GM23248 (cell line): ENCODE results near the gene ATOH7. TPM values are rescaled to one million over a fixed set of nuclear protein-coding genes. Genes with fewer than 3 reads are reported as not detected.
A peak's percentile ranks its signal among the peaks of the same experiment; 100 is the strongest.

Experiments
- DNase-seq: peaks from one replicate; pipeline ENCODE4 v3.0.0-alpha.2; 2015
- H2AFZ ChIP-seq: fragments of 200-600 bp; sonication (generic); 2 replicates; pipeline ENCODE4 v1.6.1; 2016; ENCODE audit warnings: antibody characterized with exemption
- H3F3A ChIP-seq: fragments of 200-600 bp; sonication (generic); 2 replicates; pipeline ENCODE4 v1.6.1; 2016; ENCODE audit warnings: mild to moderate bottlenecking, antibody characterized with exemption, mixed run types; ENCODE audit not compliant: insufficient read depth
- H3K27ac ChIP-seq: fragments of 200-600 bp; sonication (generic); 2 replicates; pipeline ENCODE4 v1.5.1; 2016; ENCODE audit warnings: mild to moderate bottlenecking
- H3K27me3 ChIP-seq: fragments of 200-600 bp; sonication (generic); replicated peaks from 2 replicates; pipeline ENCODE4 v1.6.1; 2016; ENCODE audit warnings: mild to moderate bottlenecking; ENCODE audit not compliant: insufficient read depth
- H3K36me3 ChIP-seq: fragments of 200-600 bp; sonication (generic); 2 replicates; pipeline ENCODE4 v1.6.1; 2016; ENCODE audit warnings: low read depth, mild to moderate bottlenecking
- H3K4me1 ChIP-seq: fragments of 200-600 bp; sonication (generic); 2 replicates; pipeline ENCODE4 v1.6.1; 2016; ENCODE audit warnings: mild to moderate bottlenecking; ENCODE audit not compliant: insufficient read depth
- H3K4me2 ChIP-seq: fragments of 200-600 bp; sonication (generic); one replicate; pipeline ENCODE4 v1.6.1; 2016; ENCODE audit warnings: mild to moderate bottlenecking; ENCODE audit not compliant: unreplicated experiment
- H3K4me3 ChIP-seq: fragments of 200-600 bp; sonication (generic); 2 replicates; pipeline ENCODE4 v1.5.1; 2016; ENCODE audit warnings: mild to moderate bottlenecking
- H3K79me2 ChIP-seq: fragments of 200-600 bp; sonication (generic); 2 replicates; pipeline ENCODE4 v1.6.1; 2016; ENCODE audit warnings: mild to moderate bottlenecking; ENCODE audit not compliant: insufficient read depth
- H3K9ac ChIP-seq: fragments of 200-600 bp; sonication (generic); 2 replicates; pipeline ENCODE4 v1.6.1; 2016; ENCODE audit warnings: mild to moderate bottlenecking
- H3K9me2 ChIP-seq: fragments of 200-600 bp; sonication (generic); 2 replicates; pipeline ENCODE4 v1.6.1; 2016; ENCODE audit warnings: mixed run types, mild to moderate bottlenecking, moderate library complexity; ENCODE audit not compliant: insufficient read depth
- H3K9me3 ChIP-seq: fragments of 200-600 bp; sonication (generic); one replicate; pipeline ENCODE4 v1.6.1; 2017; ENCODE audit warnings: low read depth
- H4K20me1 ChIP-seq: fragments of 200-600 bp; sonication (generic); 2 replicates; pipeline ENCODE4 v1.6.0; 2016; ENCODE audit not compliant: insufficient read depth
- EZH2 ChIP-seq: fragments of 200-600 bp; sonication (generic); IDR thresholded peaks from 2 replicates; pipeline ENCODE4 v1.6.1; 2018; ENCODE audit warnings: antibody characterized with exemption, mild to moderate bottlenecking; ENCODE audit not compliant: insufficient read depth, poor library complexity, severe bottlenecking
- EZH2phosphoT487 ChIP-seq: fragments of 200-600 bp; sonication (generic); IDR thresholded peaks from 2 replicates; pipeline ENCODE4 v1.6.1; 2018; ENCODE audit warnings: antibody characterized with exemption, moderate library complexity, mild to moderate bottlenecking, low read depth; ENCODE audit not compliant: insufficient read depth
- WGBS, 2 experiments: methylation state at CpG; one replicate each; pipeline ENCODE4 v1.1.6; 2015 to 2017; ENCODE audit warnings: low lambda C conversion rate in 2 of 2, low coverage in 1 of 2; ENCODE audit errors: missing lambda C conversion rate in 2 of 2; 5-methylcytosine and 5-hydroxymethylcytosine counted together
- in situ Hi-C: fragments of 300-500 bp; cut with MboI; formaldehyde crosslinking; loops from 2 replicates; pipeline ENCODE4 v1.15.0; 2020
- polyA plus RNA-seq: library from polyadenylated mRNA; unstranded; fragments of >200 nt; fragmentation: Nextera tagmentation; extraction: Ambion mirVana; gene quantifications from 2 replicates; pipeline ENCODE4 v1.2.1, GENCODE V29; 2016
- total RNA-seq: library from RNA; depleted of rRNA; stranded (reverse); fragments of >200 nt; shearing (Covaris generic); gene quantifications from 2 replicates; pipeline ENCODE4 v1.2.3, GENCODE V29; 2014

ATOH7 gene
- total and polyA plus RNA-seq, 2 experiments from 2014 or later, result not detected

- peaks cover 4% of the 10 kb centered on the region; the same call in 1 of the 2 replicates for H3K4me1 ChIP-seq
- no peaks in the 10 kb centered on the region for H3K9me2 ChIP-seq
- DNase-seq, result peak; percentile 61
- no peaks in the 10 kb centered on the region for H3K79me2 ChIP-seq
- H3K9me3 ChIP-seq, result no peaks in the 10 kb centered on the region
- H3K4me3 ChIP-seq, result no peak overlapping the region
- H3F3A ChIP-seq, result 0 out of 2 replicates have a peak, but pooled peaks cover 21% of the 10 kb centered on the region
- in situ Hi-C loops, result loop anchor here (10.0 kb wide), 1 partner anchor 92 kb away; no protein-coding TSS in a partner anchor
- WGBS, 2 experiments, result 58 to 62% methylated on average over 8 of the region's 8 CpGs
- no peak overlapping the region for H3K27ac ChIP-seq
- H4K20me1 ChIP-seq, result no peaks in the 10 kb centered on the region
- no peaks in the 10 kb centered on the region for H3K27me3 ChIP-seq
- H2AFZ ChIP-seq, result peak overlapping the region; percentile 30
- no peaks in the 10 kb centered on the region for H3K36me3 ChIP-seq
- H3K4me2 ChIP-seq, result no peak overlapping the region
- TF ChIP-seq EZH2phosphoT487, result no peak
- TF ChIP-seq EZH2, result no peak
- no peak overlapping the region for H3K9ac ChIP-seq
Measured at GRCh38 chr10:68212721-68213352, 19.1 kb downstream of the ATOH7 start.

GRCh38 chr10:68211669-68212068 is 20.2 kb downstream of the ATOH7 start:
- H3K9me3 ChIP-seq, result no peaks in the 10 kb centered on the region
- WGBS, 2 experiments, result 32 to 46% methylated on average over 1 of the region's 1 CpG
- no peaks in the 10 kb centered on the region for H3K79me2 ChIP-seq
- in situ Hi-C loops, result loop anchor here (10.0 kb wide), 1 partner anchor 93 kb away; no protein-coding TSS in a partner anchor
- 0 out of 2 replicates have a peak, but pooled peaks cover 21% of the 10 kb centered on the region for H3F3A ChIP-seq
- H3K4me2 ChIP-seq, result no peak overlapping the region
- no peaks in the 10 kb centered on the region for H4K20me1 ChIP-seq
- H3K27ac ChIP-seq, result no peak overlapping the region
- no peak for TF ChIP-seq EZH2
- H3K4me1 ChIP-seq, result peaks cover 4% of the 10 kb centered on the region; the same call in 1 of the 2 replicates
- H3K4me3 ChIP-seq, result no peak overlapping the region
- no peak overlapping the region for H2AFZ ChIP-seq
- H3K9me2 ChIP-seq, result no peaks in the 10 kb centered on the region
- no peak for DNase-seq
- H3K36me3 ChIP-seq, result no peaks in the 10 kb centered on the region
- H3K27me3 ChIP-seq, result no peaks in the 10 kb centered on the region
- no peak overlapping the region for H3K9ac ChIP-seq

GRCh38 chr10:68208424-68209042 is 23.4 kb downstream of the ATOH7 start:
- Histone ChIP-seq H3K27ac (peak overlapping the region; percentile 5; the same call in 1 of the 2 replicates), H2AFZ (peak overlapping the region; percentile 70), H3K79me2 (no peaks in the 10 kb centered on the region), H3K4me1 (peaks cover 4% of the 10 kb centered on the region; the same call in 1 of the 2 replicates), H3K4me2 (no peak overlapping the region), H3K27me3 (no peaks in the 10 kb centered on the region), H3K36me3 (no peaks in the 10 kb centered on the region), H3K4me3 (no peak overlapping the region), H3F3A (0 out of 2 replicates have a peak, but pooled peaks cover 26% of the 10 kb centered on the region), H3K9ac (0 out of 2 replicates have a peak overlapping the region, but pooled peaks have one; percentile 31), H4K20me1 (no peaks in the 10 kb centered on the region), H3K9me3 (no peaks in the 10 kb centered on the region), H3K9me2 (no peaks in the 10 kb centered on the region)
- 45% methylated on average over 10 of the region's 10 CpGs for WGBS, 2 experiments
- TF ChIP-seq EZH2, result no peak
- no peak for TF ChIP-seq EZH2phosphoT487
- DNase-seq, result peak; percentile 81
- in situ Hi-C loops, result loop anchor here (5.0 kb wide), 1 partner anchor 131 kb away; the partner anchor contains the start of gene HERC4

- no peaks in the 10 kb centered on the region for H4K20me1 ChIP-seq
- H3F3A ChIP-seq, result peaks cover 39% of the 10 kb centered on the region
- peaks cover 17% of the 10 kb centered on the region; the same call in 1 of the 2 replicates for H3K36me3 ChIP-seq
- H3K9me3 ChIP-seq, result no peaks in the 10 kb centered on the region
- no peaks in the 10 kb centered on the region for H3K27me3 ChIP-seq
- peak overlapping the region; percentile 34 for H3K9ac ChIP-seq
- in situ Hi-C loops, result no loop called here
- H3K4me2 ChIP-seq, result peak overlapping the region; percentile 63
- peak overlapping the region; percentile 47 for H3K4me3 ChIP-seq
- H3K4me1 ChIP-seq, result peaks cover 11% of the 10 kb centered on the region
- H2AFZ ChIP-seq, result peak overlapping the region; percentile 21; the same call in 1 of the 2 replicates
- H3K27ac ChIP-seq, result peak overlapping the region; percentile 65
- WGBS, 2 experiments, result 3 to 4% methylated on average over 5 of the region's 5 CpGs
- no peaks in the 10 kb centered on the region for H3K9me2 ChIP-seq
- TF ChIP-seq EZH2 (no peak), EZH2phosphoT487 (no peak)
- no peaks in the 10 kb centered on the region for H3K79me2 ChIP-seq
- DNase-seq, result peak; percentile 94
Measured at GRCh38 chr10:68202960-68203353, 29.0 kb downstream of the ATOH7 start.
